Liver (tissue), 9 donors: ENCODE measurements around the gene PRKCSH. TPM values are rescaled to one million over a fixed set of nuclear protein-coding genes. Genes with fewer than 3 reads are reported as not detected.

ENCODE experiments used
- DNase-seq: peaks from one replicate; pipeline ENCODE4 v3.0.0-alpha.2; 2017; ENCODE audit warnings: low spot score
- H3K27ac ChIP-seq, 2 donors: one replicate each; pipeline ENCODE4 v1.7.0; 2013; ENCODE audit warnings: inconsistent platforms in 2 of 2, low read length in 2 of 2, control low read depth in 1 of 2, low read depth in 1 of 2, mild to moderate bottlenecking in 1 of 2
- H3K27me3 ChIP-seq, 4 donors: one replicate each; pipeline versions ENCODE4 v1.6.1 to v1.7.0; 2013; ENCODE audit warnings: low read length in 3 of 4, inconsistent platforms in 1 of 4, mild to moderate bottlenecking in 1 of 4, moderate library complexity in 1 of 4; ENCODE audit not compliant: control insufficient read depth in 4 of 4, insufficient read depth in 4 of 4
- H3K36me3 ChIP-seq, 4 donors: one replicate each; pipeline versions ENCODE4 v1.6.1 to v1.7.0; 2013; ENCODE audit warnings: low read length in 3 of 4, mild to moderate bottlenecking in 3 of 4, low read depth in 1 of 4, moderate library complexity in 1 of 4; ENCODE audit not compliant: control insufficient read depth in 4 of 4, insufficient read depth in 3 of 4
- H3K4me1 ChIP-seq, 4 donors: one replicate each; pipeline versions ENCODE4 v1.6.1 to v1.7.0; 2013; ENCODE audit warnings: low read length in 3 of 4, mild to moderate bottlenecking in 3 of 4, moderate library complexity in 1 of 4; ENCODE audit not compliant: control insufficient read depth in 4 of 4, insufficient read depth in 4 of 4
- H3K4me3 ChIP-seq, 3 donors: one replicate each; pipeline versions ENCODE4 v1.6.1 to v1.7.0; 2013; ENCODE audit warnings: low read length in 3 of 3, control low read depth in 1 of 3, low read depth in 1 of 3, mild to moderate bottlenecking in 1 of 3
- H3K9ac ChIP-seq, 2 donors: one replicate each; pipeline ENCODE4 v1.7.0; 2013; ENCODE audit warnings: low read length in 2 of 2, mild to moderate bottlenecking in 2 of 2, moderate library complexity in 2 of 2, control low read depth in 1 of 2, low read depth in 1 of 2
- H3K9me3 ChIP-seq, 4 donors: one replicate each; pipeline versions ENCODE4 v1.6.1 to v1.7.0; 2013; ENCODE audit warnings: low read length in 3 of 4; ENCODE audit not compliant: control insufficient read depth in 4 of 4
- EGR1 ChIP-seq, 2 donors: IDR thresholded peaks; 2 replicates each; pipeline ENCODE4 v1.6.1; 2016 to 2018; ENCODE audit warnings: antibody characterized with exemption in 2 of 2, low read depth in 2 of 2
- FOXA1 ChIP-seq: IDR thresholded peaks from 2 replicates; pipeline ENCODE4 v1.6.1; 2016; ENCODE audit warnings: antibody characterized with exemption
- FOXA2 ChIP-seq: IDR thresholded peaks from 2 replicates; pipeline ENCODE4 v1.6.1; 2016; ENCODE audit warnings: antibody characterized with exemption
- GABPA ChIP-seq, 2 donors: IDR thresholded peaks in 1 of 2; conservative IDR thresholded peaks in 1 of 2; 2 replicates each; pipeline ENCODE4 v1.6.1; 2016; ENCODE audit warnings: antibody characterized with exemption in 2 of 2, mild to moderate bottlenecking in 1 of 2, moderate library complexity in 1 of 2
- HNF4A ChIP-seq, 2 donors: conservative IDR thresholded peaks; 2 replicates each; pipeline ENCODE4 v1.6.1; 2016; ENCODE audit warnings: antibody characterized with exemption in 2 of 2, mild to moderate bottlenecking in 2 of 2
- HNF4G ChIP-seq: IDR thresholded peaks from 2 replicates; pipeline ENCODE4 v1.6.1; 2016; ENCODE audit warnings: antibody characterized with exemption
- JUND ChIP-seq, 2 donors: IDR thresholded peaks; 2 replicates each; pipeline ENCODE4 v1.6.1; 2016; ENCODE audit warnings: antibody characterized with exemption in 2 of 2
- NR2F2 ChIP-seq: IDR thresholded peaks from 2 replicates; pipeline ENCODE4 v1.6.1; 2016; ENCODE audit warnings: antibody characterized with exemption
- RAD21 ChIP-seq, 2 donors: IDR thresholded peaks; 2 replicates each; pipeline ENCODE4 v1.6.1; 2016; ENCODE audit warnings: antibody characterized with exemption in 2 of 2, mild to moderate bottlenecking in 2 of 2
- RXRA ChIP-seq, 2 donors: IDR thresholded peaks; 2 replicates each; pipeline ENCODE4 v1.6.1; 2017 to 2018; ENCODE audit warnings: antibody characterized with exemption in 2 of 2, mild to moderate bottlenecking in 1 of 2
- TAF1 ChIP-seq: conservative IDR thresholded peaks from 2 replicates; pipeline ENCODE4 v1.6.1; 2016; ENCODE audit warnings: antibody characterized with exemption, mild to moderate bottlenecking
- YY1 ChIP-seq: IDR thresholded peaks from 2 replicates; pipeline ENCODE4 v1.6.1; 2016; ENCODE audit warnings: antibody characterized with exemption, mild to moderate bottlenecking
- WGBS: extraction: QIAGEN DNeasy Blood & Tissue Kit; methylation state at CpG from one replicate; pipeline ENCODE4 v1.1.7; 2013; 5-methylcytosine and 5-hydroxymethylcytosine counted together
- polyA plus RNA-seq, 2 donors: library from polyadenylated mRNA; stranded (reverse) in 1 of 2; unstranded in 1 of 2; fragments of 200-250 nt in 1 of 2; fragments of >200 nt in 1 of 2; fragmentation: Nextera tagmentation in 1 of 2; extraction: Ambion mirVana in 1 of 2; gene quantifications; one replicate each; pipeline versions ENCODE4 v1.2.1 to v1.2.3, GENCODE V29; 2013 to 2015
- total RNA-seq, 2 donors: library from RNA; depleted of rRNA; stranded (reverse); fragments of >200 nt; gene quantifications; one replicate each; pipeline ENCODE4 v1.2.3, GENCODE V29; 2014
- TF ChIP-seq, protein P1 (sequence below): IDR thresholded peaks from 2 replicates; pipeline ENCODE4 v1.6.1; 2016; ENCODE audit warnings: antibody characterized with exemption
- TF ChIP-seq, protein P2 (sequence below): IDR thresholded peaks from 2 replicates; pipeline ENCODE4 v1.6.1; 2016; ENCODE audit warnings: antibody characterized with exemption, mild to moderate bottlenecking
- TF ChIP-seq, protein P3 (sequence below): fragments of 150-350 bp; IDR thresholded peaks from 2 replicates; pipeline ENCODE4 v1.5.1; 2017; ENCODE audit warnings: improper control_type of control experiment, low read depth, low read length; ENCODE audit not compliant: missing input control
- TF ChIP-seq, protein P4 (sequence below): IDR thresholded peaks from 2 replicates; pipeline ENCODE4 v1.6.1; 2016; ENCODE audit warnings: antibody characterized with exemption
- donor health status: healthy.
- donor health status: healthy.
- donor health status: healthy.
- donor health status: healthy.
- donor health status: healthy.

PRKCSH gene
- total and polyA plus RNA-seq, 4 donors = 42.9 to 165 (median 78.3) TPM

DNA sequence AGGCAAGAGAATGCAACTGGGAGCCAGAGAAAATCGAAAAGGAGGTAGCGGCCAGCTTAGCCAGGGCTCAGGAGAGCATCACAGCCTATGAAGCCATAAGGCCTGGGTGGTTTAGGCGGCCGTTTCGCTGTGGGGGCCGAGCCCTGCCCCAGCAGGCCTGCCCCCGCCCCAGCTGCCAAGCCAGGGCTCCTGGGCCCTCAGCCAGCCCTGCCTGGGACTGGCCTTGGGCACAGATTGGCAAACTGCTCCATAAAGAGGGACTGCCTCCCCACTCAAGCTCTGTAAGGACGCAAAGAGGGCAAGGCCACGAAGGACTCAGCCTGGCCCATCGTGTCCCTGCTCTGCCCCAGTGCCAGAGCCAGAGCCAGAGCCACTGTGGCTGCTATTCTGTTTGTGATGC lies 60.0 kb downstream of the PRKCSH start (continued):
- no peak for TF ChIP-seq GABPA (IDR thresholded peaks at IDR 0.05 in 1 of 2, conservative IDR thresholded peaks at IDR 0.05 in 1 of 2)

DNA sequence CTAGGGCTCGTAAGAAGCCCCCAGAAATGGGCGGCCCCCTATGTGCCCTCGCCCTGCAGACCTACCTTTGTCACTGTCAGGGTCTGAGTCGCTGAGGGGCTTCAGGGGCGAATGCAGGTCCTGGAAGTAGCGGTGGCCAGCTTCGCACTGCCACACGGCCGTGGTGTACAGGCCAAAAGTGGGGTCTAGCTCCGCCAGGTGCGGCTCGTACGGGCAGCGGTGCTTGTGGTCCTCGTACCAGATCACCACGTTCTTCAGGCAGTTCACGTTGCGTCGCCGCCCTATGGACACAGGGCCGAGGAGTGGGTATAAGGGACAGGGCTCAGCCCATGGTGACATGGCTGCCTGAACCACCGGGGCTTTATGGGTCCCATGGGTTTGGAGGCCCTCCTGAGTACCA lies 60.5 kb downstream of the PRKCSH start:
- TF ChIP-seq FOXA2 (no peak), HNF4A (conservative IDR thresholded peaks at IDR 0.05) (no peak), TAF1 (no peak), HNF4G (no peak), RXRA (IDR thresholded peaks at IDR 0.05) (no peak), JUND (IDR thresholded peaks at IDR 0.05) (no peak), RAD21 (IDR thresholded peaks at IDR 0.05) (no peak), NR2F2 (no peak), FOXA1 (no peak), GABPA (IDR thresholded peaks at IDR 0.05 in 1 of 2, conservative IDR thresholded peaks at IDR 0.05 in 1 of 2) (no peak), EGR1 (IDR thresholded peaks at IDR 0.05; ENCODE audit: low read depth in 2 of 2) (no peak), YY1 (no peak)
- TF ChIP-seq, protein P1, sequence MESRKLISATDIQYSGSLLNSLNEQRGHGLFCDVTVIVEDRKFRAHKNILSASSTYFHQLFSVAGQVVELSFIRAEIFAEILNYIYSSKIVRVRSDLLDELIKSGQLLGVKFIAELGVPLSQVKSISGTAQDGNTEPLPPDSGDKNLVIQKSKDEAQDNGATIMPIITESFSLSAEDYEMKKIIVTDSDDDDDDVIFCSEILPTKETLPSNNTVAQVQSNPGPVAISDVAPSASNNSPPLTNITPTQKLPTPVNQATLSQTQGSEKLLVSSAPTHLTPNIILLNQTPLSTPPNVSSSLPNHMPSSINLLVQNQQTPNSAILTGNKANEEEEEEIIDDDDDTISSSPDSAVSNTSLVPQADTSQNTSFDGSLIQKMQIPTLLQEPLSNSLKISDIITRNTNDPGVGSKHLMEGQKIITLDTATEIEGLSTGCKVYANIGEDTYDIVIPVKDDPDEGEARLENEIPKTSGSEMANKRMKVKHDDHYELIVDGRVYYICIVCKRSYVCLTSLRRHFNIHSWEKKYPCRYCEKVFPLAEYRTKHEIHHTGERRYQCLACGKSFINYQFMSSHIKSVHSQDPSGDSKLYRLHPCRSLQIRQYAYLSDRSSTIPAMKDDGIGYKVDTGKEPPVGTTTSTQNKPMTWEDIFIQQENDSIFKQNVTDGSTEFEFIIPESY = no peak
- TF ChIP-seq, protein P2, sequence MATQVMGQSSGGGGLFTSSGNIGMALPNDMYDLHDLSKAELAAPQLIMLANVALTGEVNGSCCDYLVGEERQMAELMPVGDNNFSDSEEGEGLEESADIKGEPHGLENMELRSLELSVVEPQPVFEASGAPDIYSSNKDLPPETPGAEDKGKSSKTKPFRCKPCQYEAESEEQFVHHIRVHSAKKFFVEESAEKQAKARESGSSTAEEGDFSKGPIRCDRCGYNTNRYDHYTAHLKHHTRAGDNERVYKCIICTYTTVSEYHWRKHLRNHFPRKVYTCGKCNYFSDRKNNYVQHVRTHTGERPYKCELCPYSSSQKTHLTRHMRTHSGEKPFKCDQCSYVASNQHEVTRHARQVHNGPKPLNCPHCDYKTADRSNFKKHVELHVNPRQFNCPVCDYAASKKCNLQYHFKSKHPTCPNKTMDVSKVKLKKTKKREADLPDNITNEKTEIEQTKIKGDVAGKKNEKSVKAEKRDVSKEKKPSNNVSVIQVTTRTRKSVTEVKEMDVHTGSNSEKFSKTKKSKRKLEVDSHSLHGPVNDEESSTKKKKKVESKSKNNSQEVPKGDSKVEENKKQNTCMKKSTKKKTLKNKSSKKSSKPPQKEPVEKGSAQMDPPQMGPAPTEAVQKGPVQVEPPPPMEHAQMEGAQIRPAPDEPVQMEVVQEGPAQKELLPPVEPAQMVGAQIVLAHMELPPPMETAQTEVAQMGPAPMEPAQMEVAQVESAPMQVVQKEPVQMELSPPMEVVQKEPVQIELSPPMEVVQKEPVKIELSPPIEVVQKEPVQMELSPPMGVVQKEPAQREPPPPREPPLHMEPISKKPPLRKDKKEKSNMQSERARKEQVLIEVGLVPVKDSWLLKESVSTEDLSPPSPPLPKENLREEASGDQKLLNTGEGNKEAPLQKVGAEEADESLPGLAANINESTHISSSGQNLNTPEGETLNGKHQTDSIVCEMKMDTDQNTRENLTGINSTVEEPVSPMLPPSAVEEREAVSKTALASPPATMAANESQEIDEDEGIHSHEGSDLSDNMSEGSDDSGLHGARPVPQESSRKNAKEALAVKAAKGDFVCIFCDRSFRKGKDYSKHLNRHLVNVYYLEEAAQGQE = no peak
- TF ChIP-seq, protein P3, sequence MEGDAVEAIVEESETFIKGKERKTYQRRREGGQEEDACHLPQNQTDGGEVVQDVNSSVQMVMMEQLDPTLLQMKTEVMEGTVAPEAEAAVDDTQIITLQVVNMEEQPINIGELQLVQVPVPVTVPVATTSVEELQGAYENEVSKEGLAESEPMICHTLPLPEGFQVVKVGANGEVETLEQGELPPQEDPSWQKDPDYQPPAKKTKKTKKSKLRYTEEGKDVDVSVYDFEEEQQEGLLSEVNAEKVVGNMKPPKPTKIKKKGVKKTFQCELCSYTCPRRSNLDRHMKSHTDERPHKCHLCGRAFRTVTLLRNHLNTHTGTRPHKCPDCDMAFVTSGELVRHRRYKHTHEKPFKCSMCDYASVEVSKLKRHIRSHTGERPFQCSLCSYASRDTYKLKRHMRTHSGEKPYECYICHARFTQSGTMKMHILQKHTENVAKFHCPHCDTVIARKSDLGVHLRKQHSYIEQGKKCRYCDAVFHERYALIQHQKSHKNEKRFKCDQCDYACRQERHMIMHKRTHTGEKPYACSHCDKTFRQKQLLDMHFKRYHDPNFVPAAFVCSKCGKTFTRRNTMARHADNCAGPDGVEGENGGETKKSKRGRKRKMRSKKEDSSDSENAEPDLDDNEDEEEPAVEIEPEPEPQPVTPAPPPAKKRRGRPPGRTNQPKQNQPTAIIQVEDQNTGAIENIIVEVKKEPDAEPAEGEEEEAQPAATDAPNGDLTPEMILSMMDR = no peak
- TF ChIP-seq, protein P4, sequence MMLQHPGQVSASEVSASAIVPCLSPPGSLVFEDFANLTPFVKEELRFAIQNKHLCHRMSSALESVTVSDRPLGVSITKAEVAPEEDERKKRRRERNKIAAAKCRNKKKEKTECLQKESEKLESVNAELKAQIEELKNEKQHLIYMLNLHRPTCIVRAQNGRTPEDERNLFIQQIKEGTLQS = no peak
- Histone ChIP-seq H3K4me1 (peaks cover 0 to 14% (median 6%) of the 10 kb centered on the region in 4 donors), H3K4me3 (no peak overlapping the region), H3K27me3 (no peaks in the 10 kb centered on the region), H3K9me3 (no peaks in the 10 kb centered on the region), H3K9ac (no peak overlapping the region), H3K36me3 (peaks cover 0 to 12% (median 4%) of the 10 kb centered on the region in 4 donors), H3K27ac (no peak overlapping the region)
- no peak for DNase-seq
- 98% methylated on average over 22 of the region's 22 CpGs for WGBS
